Measurements from ENCODE around the gene LRSAM1.

LRSAM1 gene

GRCh38 chr9:127500399-127500798 lies 49.1 kb downstream of the LRSAM1 start:
- no peak for TF ChIP-seq CTCF (IDR thresholded peaks at IDR 0.05; ENCODE audit: low read depth, low read length)
- DNase-seq (ENCODE audit: low read depth in 2 of 2): no peak
- no peak overlapping the region for H3K4me3 ChIP-seq (replicated peaks in 1 of 2; ENCODE audit: low read depth in 2 of 2, low read length in 2 of 2)

GRCh38 chr9:127500862-127501261 lies 49.6 kb downstream of the LRSAM1 start:
- no peak for DNase-seq (ENCODE audit: low read depth in 2 of 2)
- no peak for TF ChIP-seq CTCF (IDR thresholded peaks at IDR 0.05; ENCODE audit: low read depth, low read length)
- H3K4me3 ChIP-seq (replicated peaks in 1 of 2; ENCODE audit: low read depth in 2 of 2, low read length in 2 of 2): no peak overlapping the region

- no peak for DNase-seq (ENCODE audit: low read depth in 2 of 2)
- no peak for TF ChIP-seq CTCF (IDR thresholded peaks at IDR 0.05; ENCODE audit: low read depth, low read length)
- H3K4me3 ChIP-seq (replicated peaks in 1 of 2; ENCODE audit: low read depth in 2 of 2, low read length in 2 of 2): no peak overlapping the region
Observed at GRCh38 chr9:127501821-127502343, 50.6 kb downstream of the LRSAM1 start.

GRCh38 chr9:127502706-127503378 lies 51.5 kb downstream of the LRSAM1 start:
- H3K4me3 ChIP-seq (replicated peaks in 1 of 2; ENCODE audit: low read depth in 2 of 2, low read length in 2 of 2): no peak overlapping the region
- no peak for TF ChIP-seq CTCF (IDR thresholded peaks at IDR 0.05; ENCODE audit: low read depth, low read length)

GRCh38 chr9:127503379-127503921 lies 52.1 kb downstream of the LRSAM1 start:
- no peak for DNase-seq (ENCODE audit: low read depth in 2 of 2)
- no peak overlapping the region for H3K4me3 ChIP-seq (replicated peaks in 1 of 2; ENCODE audit: low read depth in 2 of 2, low read length in 2 of 2)
- TF ChIP-seq CTCF (IDR thresholded peaks at IDR 0.05; ENCODE audit: low read depth, low read length): no peak

More at GRCh38 chr9:127502706-127503378, 51.5 kb downstream of the LRSAM1 start:
- no peak for DNase-seq (ENCODE audit: low read depth in 2 of 2)

GRCh38 chr9:127503947-127504886 lies 52.9 kb downstream of the LRSAM1 start:
- TF ChIP-seq CTCF (IDR thresholded peaks at IDR 0.05; ENCODE audit: low read depth, low read length): peak; percentile 83
- DNase-seq (ENCODE audit: low read depth in 2 of 2): peak; percentile 87 to 92
- H3K4me3 ChIP-seq (replicated peaks in 1 of 2; ENCODE audit: low read depth in 2 of 2, low read length in 2 of 2): no peak overlapping the region

Data from cardiac fibroblast (primary cell).